ENCODE data around the gene RBM15.

The RBM15 gene

DNA sequence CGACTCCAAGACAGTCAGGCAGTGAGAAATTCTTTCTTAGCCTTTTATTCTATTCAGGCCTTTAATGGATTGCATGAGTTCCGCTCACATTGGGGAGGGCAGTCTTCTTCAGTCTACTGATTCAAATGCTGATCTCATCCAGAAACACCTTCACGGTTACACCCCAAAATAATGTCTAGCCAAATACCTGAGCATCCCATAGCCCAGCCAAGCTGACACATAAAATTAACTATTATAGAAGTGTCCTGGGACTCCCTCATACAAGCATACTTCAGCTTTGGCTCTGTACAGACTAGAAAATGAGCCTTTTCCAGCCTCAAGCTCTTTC, 55.3 kb downstream of the RBM15 start:
- FAIRE-seq (no peak), DNase-seq (ENCODE audit: low spot score) (no peak)

All from RCC 7860 (cell line).